ENCODE results near the gene CACNA1E. TPM values are rescaled to one million over a fixed set of nuclear protein-coding genes. Genes with fewer than 3 reads are reported as not detected.

Gene CACNA1E
- total and polyA plus RNA-seq, 2 of the 4 experiments (the other 2 are of a cell fraction): not detected

DNA sequence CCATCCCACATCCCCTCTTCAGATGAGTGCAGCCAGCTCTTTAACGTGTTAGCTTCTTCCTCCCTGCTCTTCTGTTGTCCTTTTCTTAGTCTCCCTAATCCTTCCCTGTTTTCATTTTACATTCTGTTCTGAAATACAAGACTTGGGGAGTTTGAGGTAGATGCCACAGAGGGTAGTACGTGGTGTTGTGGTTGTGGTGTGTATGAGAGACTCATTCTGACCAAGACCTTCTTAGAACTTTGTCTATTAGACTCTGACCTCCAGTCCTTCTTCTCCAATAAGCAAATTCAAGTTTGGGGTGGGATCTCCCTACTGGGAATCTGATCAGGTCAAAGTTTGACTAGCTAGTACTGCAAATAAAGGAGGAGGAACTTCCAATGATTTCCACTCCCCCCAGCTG is 39.5 kb downstream of the CACNA1E start:
- WGBS, 2 experiments (ENCODE audit: extremely low coverage in 2 of 2, insufficient read length in 1 of 2): no CpG with 5 or more reads among the region's 2 CpGs
- Histone ChIP-seq H2AK9ac (replicated peaks; ENCODE audit: low read depth, low read length, poor library complexity) (no peak overlapping the region), H3K9me1 (ENCODE audit: insufficient read depth, low read length) (no peaks in the 10 kb centered on the region), H3K4ac (ENCODE audit: low read depth, low read length) (no peak overlapping the region), H2BK15ac (ENCODE audit: low read depth, low read length) (no peak overlapping the region), H3K27me3 (ENCODE audit: control insufficient read depth, insufficient read depth, low read length) (no peaks in the 10 kb centered on the region), H2BK20ac (ENCODE audit: low read depth, low read length) (no peak overlapping the region), H2BK5ac (ENCODE audit: low read depth, low read length, poor library complexity, severe bottlenecking) (no peak overlapping the region), H3K9me3 (ENCODE audit: control insufficient read depth, insufficient read depth, low read length) (no peaks in the 10 kb centered on the region), H3K79me1 (ENCODE audit: low read depth in 1 of 2, low read length in 2 of 2) (no peaks in the 10 kb centered on the region), H3K36me3 (ENCODE audit: control insufficient read depth, insufficient read depth, low read length) (no peaks in the 10 kb centered on the region), H4K91ac (ENCODE audit: insufficient read depth, low read depth, low read length) (no peak overlapping the region), H3K18ac (ENCODE audit: low read depth, low read length) (no peak overlapping the region), H3K56ac (ENCODE audit: extremely low read depth, insufficient read depth, low read length) (no peak overlapping the region), H4K8ac (ENCODE audit: low read depth in 2 of 2, low read length in 2 of 2) (no peak overlapping the region), H3K14ac (replicated peaks; ENCODE audit: low read depth, low read length) (no peak overlapping the region), H3K23ac (ENCODE audit: low read depth, low read length) (no peak overlapping the region), H4K5ac (ENCODE audit: low read depth, low read length) (no peak overlapping the region), H3K27ac (ENCODE audit: insufficient read depth, low read length) (no peak overlapping the region), H2AFZ (replicated peaks; ENCODE audit: low read length, poor library complexity) (no peak overlapping the region), H2BK120ac (ENCODE audit: low read depth, low read length) (no peak overlapping the region), H3K4me1 (ENCODE audit: control insufficient read depth, insufficient read depth, low read length) (no peaks in the 10 kb centered on the region), H3K4me3 (ENCODE audit: insufficient read depth, low read depth, low read length) (no peak overlapping the region), H3K4me2 (ENCODE audit: low read depth, low read length) (no peak overlapping the region), H2AK5ac (ENCODE audit: low read depth, low read length) (no peak overlapping the region), H4K20me1 (ENCODE audit: insufficient read depth, low read length) (no peaks in the 10 kb centered on the region), H3K9ac (ENCODE audit: low read depth, low read length) (no peak overlapping the region)
- dilution Hi-C loops (cut with HindIII; ENCODE audit: low sequenced_read_pairs, unreplicated experiment): no loop called here
- CTCF ChIA-PET: no interaction called here
- BruUV-seq (replicated peaks): no TSS peak
- no peak for DNase-seq
- POLR2A ChIA-PET (ENCODE audit: unreplicated experiment): no interaction called here
- intact Hi-C loops (cut with micrococcal nuclease): no loop called here
- TF ChIP-seq FOS (IDR thresholded peaks at IDR 0.05; ENCODE audit: low read depth, low read length): no peak
- TF ChIP-seq NFE2L2 (IDR thresholded peaks at IDR 0.05; ENCODE audit: low read depth, low read length): no peak
- no peak for TF ChIP-seq MXI1 (IDR thresholded peaks at IDR 0.05; ENCODE audit: borderline replicate concordance, low read depth, low read length)
- TF ChIP-seq SMC3 (IDR thresholded peaks at IDR 0.05; ENCODE audit: low read depth, low read length): no peak
- no peak for TF ChIP-seq BHLHE40 (IDR thresholded peaks at IDR 0.05; ENCODE audit: low read depth, low read length)
- TF ChIP-seq, protein P1, sequence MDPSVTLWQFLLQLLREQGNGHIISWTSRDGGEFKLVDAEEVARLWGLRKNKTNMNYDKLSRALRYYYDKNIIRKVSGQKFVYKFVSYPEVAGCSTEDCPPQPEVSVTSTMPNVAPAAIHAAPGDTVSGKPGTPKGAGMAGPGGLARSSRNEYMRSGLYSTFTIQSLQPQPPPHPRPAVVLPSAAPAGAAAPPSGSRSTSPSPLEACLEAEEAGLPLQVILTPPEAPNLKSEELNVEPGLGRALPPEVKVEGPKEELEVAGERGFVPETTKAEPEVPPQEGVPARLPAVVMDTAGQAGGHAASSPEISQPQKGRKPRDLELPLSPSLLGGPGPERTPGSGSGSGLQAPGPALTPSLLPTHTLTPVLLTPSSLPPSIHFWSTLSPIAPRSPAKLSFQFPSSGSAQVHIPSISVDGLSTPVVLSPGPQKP (IDR thresholded peaks at IDR 0.05; ENCODE audit: borderline replicate concordance, low read depth, low read length): no peak
- no peak for TF ChIP-seq CHD1 (IDR thresholded peaks at IDR 0.05; ENCODE audit: low read depth, low read length)
- TF ChIP-seq RFX5 (IDR thresholded peaks at IDR 0.05; ENCODE audit: low read depth, low read length): no peak
- no peak for TF ChIP-seq MAFK (IDR thresholded peaks at IDR 0.05; ENCODE audit: low read depth, low read length)
- TF ChIP-seq RCOR1 (IDR thresholded peaks at IDR 0.05; ENCODE audit: insufficient replicate concordance, low read length): no peak
- TF ChIP-seq, protein P2, sequence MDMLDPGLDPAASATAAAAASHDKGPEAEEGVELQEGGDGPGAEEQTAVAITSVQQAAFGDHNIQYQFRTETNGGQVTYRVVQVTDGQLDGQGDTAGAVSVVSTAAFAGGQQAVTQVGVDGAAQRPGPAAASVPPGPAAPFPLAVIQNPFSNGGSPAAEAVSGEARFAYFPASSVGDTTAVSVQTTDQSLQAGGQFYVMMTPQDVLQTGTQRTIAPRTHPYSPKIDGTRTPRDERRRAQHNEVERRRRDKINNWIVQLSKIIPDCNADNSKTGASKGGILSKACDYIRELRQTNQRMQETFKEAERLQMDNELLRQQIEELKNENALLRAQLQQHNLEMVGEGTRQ (IDR thresholded peaks at IDR 0.05; ENCODE audit: low read depth, low read length): no peak
- TF ChIP-seq RAD21 (IDR thresholded peaks at IDR 0.05; ENCODE audit: low read length): no peak
- no peak for TF ChIP-seq CEBPB (IDR thresholded peaks at IDR 0.05; ENCODE audit: low read depth, low read length)
- TF ChIP-seq, protein P3, sequence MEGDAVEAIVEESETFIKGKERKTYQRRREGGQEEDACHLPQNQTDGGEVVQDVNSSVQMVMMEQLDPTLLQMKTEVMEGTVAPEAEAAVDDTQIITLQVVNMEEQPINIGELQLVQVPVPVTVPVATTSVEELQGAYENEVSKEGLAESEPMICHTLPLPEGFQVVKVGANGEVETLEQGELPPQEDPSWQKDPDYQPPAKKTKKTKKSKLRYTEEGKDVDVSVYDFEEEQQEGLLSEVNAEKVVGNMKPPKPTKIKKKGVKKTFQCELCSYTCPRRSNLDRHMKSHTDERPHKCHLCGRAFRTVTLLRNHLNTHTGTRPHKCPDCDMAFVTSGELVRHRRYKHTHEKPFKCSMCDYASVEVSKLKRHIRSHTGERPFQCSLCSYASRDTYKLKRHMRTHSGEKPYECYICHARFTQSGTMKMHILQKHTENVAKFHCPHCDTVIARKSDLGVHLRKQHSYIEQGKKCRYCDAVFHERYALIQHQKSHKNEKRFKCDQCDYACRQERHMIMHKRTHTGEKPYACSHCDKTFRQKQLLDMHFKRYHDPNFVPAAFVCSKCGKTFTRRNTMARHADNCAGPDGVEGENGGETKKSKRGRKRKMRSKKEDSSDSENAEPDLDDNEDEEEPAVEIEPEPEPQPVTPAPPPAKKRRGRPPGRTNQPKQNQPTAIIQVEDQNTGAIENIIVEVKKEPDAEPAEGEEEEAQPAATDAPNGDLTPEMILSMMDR (conservative IDR thresholded peaks at IDR 0.05; ENCODE audit: low read depth, low read length): no peak
- TF ChIP-seq POLR2A (IDR thresholded peaks at IDR 0.05; ENCODE audit: low read depth, low read length): no peak
- TF ChIP-seq MAZ (IDR thresholded peaks at IDR 0.05; ENCODE audit: borderline replicate concordance, low read depth, low read length): no peak
- no peak for ATAC-seq (ENCODE audit: low read depth)
- in situ Hi-C loops (cut with MboI; ENCODE audit: low sequenced_read_pairs): no loop called here

Measured in IMR-90 (cell line).